ENCODE data around the gene OR52H1. TPM values are rescaled to one million over a fixed set of nuclear protein-coding genes. Genes with fewer than 3 reads are reported as not detected.

The OR52H1 gene
- total and polyA plus RNA-seq, 2 experiments from 2014 or later, result 0.28 TPM; not detected in 1

GRCh38 chr11:5581014-5581413 lies 32.7 kb upstream of the OR52H1 start:
- Histone ChIP-seq H4K20me1 (replicated peaks; ENCODE audit: insufficient read depth) (no peaks in the 10 kb centered on the region), H3K36me3 (ENCODE audit: insufficient read depth) (no peaks in the 10 kb centered on the region), H3K9me2 (ENCODE audit: insufficient read depth) (peaks cover 3% of the 10 kb centered on the region; the same call in 1 of the 2 replicates), H3F3A (replicated peaks; ENCODE audit: low read depth) (no peaks in the 10 kb centered on the region), H3K27ac (ENCODE audit: low read depth) (no peak overlapping the region), H3K79me2 (replicated peaks; ENCODE audit: insufficient read depth) (no peaks in the 10 kb centered on the region), H3K4me2 (no peak overlapping the region), H3K27me3 (ENCODE audit: insufficient read depth) (no peaks in the 10 kb centered on the region), H3K4me1 (ENCODE audit: insufficient read depth) (no peaks in the 10 kb centered on the region), H3K4me3 (no peak overlapping the region), H2AFZ (no peak overlapping the region)
- ATAC-seq (no peak), DNase-seq (ENCODE audit: low spot score) (no peak)
- H3K36me3 Mint-ChIP-seq (ENCODE audit: low read depth), result no peaks in the 10 kb centered on the region; the same call in 2 of the 3 replicates
- no peaks in the 10 kb centered on the region for H3K4me1 Mint-ChIP-seq
- no peaks in the 10 kb centered on the region; the same call in 2 of the 3 replicates for H3K9me3 Mint-ChIP-seq
- no peak for TF ChIP-seq ZNF114 (CRISPR knock-in tag; IDR thresholded peaks at IDR 0.05)
- TF ChIP-seq ZNF462 (CRISPR knock-in tag; IDR thresholded peaks at IDR 0.05), result no peak
- TF ChIP-seq CTCF (conservative IDR thresholded peaks at IDR 0.05; ENCODE audit: low read depth in 2 of 2), result no peak
- no peak overlapping the region for H3K4me3 Mint-ChIP-seq
- H3K27me3 Mint-ChIP-seq (ENCODE audit: insufficient read depth, low read depth, poor library complexity), result no peaks in the 10 kb centered on the region
- H3K27ac Mint-ChIP-seq, result no peak overlapping the region

- Histone ChIP-seq H3K4me3 (no peak within 1 kb of the TSS), H3K36me3 (ENCODE audit: insufficient read depth) (no peaks in the 10 kb centered on the region), H2AFZ (no peak within 1 kb of the TSS), H3K27me3 (ENCODE audit: insufficient read depth) (no peaks in the 10 kb centered on the region), H4K20me1 (replicated peaks; ENCODE audit: insufficient read depth) (no peaks in the 10 kb centered on the region), H3K4me1 (ENCODE audit: insufficient read depth) (no peaks in the 10 kb centered on the region), H3K79me2 (replicated peaks; ENCODE audit: insufficient read depth) (no peaks in the 10 kb centered on the region), H3K9me2 (ENCODE audit: insufficient read depth) (peaks cover 3% of the 10 kb centered on the region; the same call in 1 of the 2 replicates), H3K27ac (ENCODE audit: low read depth) (no peak within 1 kb of the TSS), H3F3A (replicated peaks; ENCODE audit: low read depth) (no peaks in the 10 kb centered on the region), H3K4me2 (no peak within 1 kb of the TSS)
- no peak for DNase-seq (ENCODE audit: low spot score)
- Mint-ChIP-seq H3K36me3 (ENCODE audit: low read depth) (no peaks in the 10 kb centered on the region; the same call in 2 of the 3 replicates), H3K27me3 (ENCODE audit: insufficient read depth, low read depth, poor library complexity) (no peaks in the 10 kb centered on the region), H3K4me3 (no peak within 1 kb of the TSS), H3K27ac (no peak within 1 kb of the TSS), H3K9me3 (no peaks in the 10 kb centered on the region; the same call in 2 of the 3 replicates), H3K4me1 (no peaks in the 10 kb centered on the region)
- ATAC-seq, result no peak
- TF ChIP-seq ETS1 (IDR thresholded peaks at IDR 0.05) (no peak), NANOG (IDR thresholded peaks at IDR 0.05; ENCODE audit: borderline replicate concordance) (no peak), STAT1 (IDR thresholded peaks at IDR 0.05; ENCODE audit: unreplicated experiment) (no peak), CREB1 (CRISPR knock-in tag; IDR thresholded peaks at IDR 0.05; ENCODE audit: low read depth) (no peak)
Measured at GRCh38 chr11:5580577-5580976, 32.2 kb upstream of the OR52H1 start, which contains the start of gene OR52B6. TSS of gene OR52B6 (plus strand) at chr11:5580877. CDS start at chr11:5580877, 0 bp downstream.
